NCI-H2227 treated with DMSO at 0.1 percent for 48 hours (cell line): ENCODE results near the gene PRSS1.
"Not testable (repeated sequence)": the region's sequence is repeated elsewhere in the genome, so short reads cannot be mapped to it uniquely, and the experiment has no call there.

Experiments used
- DNase-seq: peaks from one replicate; lab custom pipeline; 2025; lab: John Stamatoyannopoulos, UW

PRSS1 gene

DNA sequence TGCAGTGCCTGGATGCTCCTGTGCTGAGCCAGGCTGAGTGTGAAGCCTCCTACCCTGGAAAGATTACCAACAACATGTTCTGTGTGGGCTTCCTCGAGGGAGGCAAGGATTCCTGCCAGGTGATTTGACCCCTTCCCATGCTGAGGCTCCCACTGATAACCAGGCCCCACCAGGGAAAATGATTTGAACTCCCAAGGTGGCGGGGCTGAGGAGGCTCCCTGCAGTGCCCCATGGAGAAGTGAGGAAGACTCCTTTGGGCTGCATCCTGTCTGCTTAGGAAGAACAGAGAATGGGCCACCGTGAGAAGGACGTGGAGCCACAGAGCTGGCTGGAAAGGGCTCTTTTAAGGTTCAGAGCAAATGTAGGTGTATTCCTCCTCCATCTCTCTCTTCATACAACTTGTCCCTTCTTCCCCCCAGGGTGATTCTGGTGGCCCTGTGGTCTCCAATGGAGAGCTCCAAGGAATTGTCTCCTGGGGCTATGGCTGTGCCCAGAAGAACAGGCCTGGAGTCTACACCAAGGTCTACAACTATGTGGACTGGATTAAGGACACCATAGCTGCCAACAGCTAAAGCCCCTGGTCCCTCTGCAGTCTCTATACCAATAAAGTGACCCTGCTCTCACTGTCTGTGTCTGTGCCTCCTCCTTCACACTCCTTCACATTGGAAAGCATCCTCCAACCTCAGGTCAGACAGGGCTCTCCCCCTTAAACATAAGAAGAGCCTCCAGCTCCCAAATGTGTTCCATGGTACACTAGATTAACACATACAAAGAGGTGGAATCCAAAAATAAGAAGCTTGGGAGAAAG is 24.9 kb downstream of the PRSS1 start:
- no peak for DNase-seq

DNA sequence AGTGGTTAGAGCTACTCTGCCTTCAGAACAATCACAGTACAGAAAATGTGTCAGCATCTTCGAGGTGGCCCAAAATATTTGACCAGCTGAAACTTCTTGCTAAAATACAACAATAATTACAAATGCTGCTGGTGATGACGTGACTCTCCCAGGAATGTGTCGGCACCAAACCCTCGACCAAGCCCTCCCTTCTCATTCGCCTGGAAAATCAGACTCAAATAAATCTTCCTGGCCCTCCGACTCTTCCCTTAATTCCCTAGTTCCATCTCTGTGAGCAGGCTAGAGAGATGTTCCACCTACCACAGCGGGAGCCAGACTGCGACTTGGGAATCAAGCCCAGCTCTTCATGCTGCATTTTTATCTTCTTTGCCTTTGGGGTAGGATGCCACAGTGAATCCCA is 25.6 kb downstream of the PRSS1 start:
- DNase-seq: no peak

DNA sequence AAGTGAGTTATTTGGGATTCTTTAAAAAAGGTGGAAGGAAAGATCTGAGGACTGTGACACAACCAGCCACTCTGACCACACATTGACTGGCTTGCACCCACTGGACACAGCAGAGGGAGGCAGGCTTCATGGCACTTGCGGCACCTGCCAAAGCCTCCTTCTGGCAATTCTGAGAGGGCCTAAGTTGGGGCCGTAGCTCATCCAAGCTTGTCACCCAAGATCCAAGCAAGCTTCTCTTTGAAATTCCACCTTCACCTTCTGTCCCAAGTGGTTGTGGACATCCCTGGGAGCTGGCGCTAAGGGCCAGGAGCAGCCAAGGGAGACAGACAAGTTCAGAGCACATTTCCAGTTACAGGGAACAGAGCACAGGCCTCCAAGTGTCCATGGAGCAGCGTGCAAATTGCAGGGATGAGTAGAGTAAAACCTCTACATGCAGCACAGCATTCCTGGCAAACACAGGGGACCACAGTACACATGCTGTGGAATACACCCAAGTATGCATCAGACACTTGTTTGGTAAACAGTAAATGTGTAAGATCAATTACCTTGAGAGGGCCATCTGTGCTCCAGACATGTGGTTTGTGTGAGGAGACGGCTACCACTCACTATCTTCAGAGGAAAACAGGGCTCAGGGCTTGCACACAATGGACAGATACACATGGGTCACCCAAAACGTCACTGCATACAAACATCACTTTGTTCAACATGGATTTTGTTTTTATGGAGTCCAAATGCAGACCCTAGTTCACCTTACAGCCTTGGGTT is 26.3 kb downstream of the PRSS1 start:
- DNase-seq: not testable (repeated sequence)

DNA sequence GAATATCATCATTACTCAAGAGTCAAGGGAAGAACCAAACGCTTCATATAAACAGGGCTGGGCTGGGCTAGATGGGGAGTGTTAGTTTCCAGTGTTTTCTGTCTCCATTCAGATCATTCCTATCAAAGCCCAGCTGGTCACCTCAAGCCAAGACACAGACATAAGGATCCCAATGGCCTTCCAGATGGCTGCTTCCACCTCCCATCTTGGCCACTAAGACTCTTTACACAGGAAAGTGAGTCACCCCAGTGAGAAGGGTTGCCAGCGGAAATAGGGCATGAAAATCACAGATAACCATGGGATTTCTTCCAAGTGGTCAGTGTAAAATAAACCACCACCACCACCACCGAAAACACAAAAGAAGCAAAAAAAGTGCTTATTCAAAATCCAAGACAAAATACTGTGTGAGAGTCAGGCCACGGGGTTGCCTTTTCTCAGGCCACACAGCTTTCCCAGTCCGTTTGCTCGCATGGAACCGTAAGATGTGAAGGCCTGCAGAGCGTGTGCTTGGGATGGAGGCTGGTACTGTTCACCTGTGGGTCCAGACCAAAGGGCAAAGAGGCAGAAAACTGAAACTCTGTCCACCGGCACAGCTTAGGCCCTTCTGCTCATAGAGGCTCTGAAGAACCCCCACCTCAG is 27.1 kb downstream of the PRSS1 start:
- DNase-seq: no peak

DNA sequence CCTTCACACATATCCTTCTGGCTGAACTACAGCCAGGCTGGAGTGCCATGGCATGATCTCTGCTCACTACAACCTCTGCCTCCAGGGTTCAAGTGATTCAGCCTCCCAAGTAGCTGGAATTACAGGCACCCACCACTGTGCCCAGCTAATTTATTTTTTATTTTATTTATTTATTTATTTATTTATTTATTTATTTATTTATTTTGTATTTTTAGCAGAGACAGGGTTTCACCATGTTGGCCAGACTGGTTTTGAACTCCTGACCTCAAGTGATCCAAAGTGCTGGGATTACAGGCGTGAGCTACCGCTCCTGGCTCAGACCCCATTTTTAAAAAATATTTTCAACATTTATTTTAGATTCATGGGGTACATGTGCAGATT is 27.6 kb downstream of the PRSS1 start:
- not testable (repeated sequence) for DNase-seq

DNA sequence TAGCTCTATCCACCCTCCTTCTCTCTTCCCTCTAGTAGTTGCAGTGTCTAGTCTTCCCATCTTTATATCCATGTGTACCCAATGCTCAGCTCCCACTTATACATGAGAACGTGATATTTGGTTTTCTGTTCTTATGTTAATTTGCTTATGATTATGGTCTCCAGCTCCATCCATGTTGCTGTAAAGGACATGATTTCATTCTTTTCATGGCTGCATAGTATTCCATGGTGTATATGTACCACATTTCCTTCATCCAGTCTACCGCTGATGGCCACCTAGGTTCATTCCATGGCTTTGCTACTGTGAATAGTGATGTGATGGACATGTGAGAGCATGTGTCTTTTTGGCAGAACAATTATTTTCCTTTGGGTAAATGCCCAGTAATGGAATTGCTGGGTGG is 28.0 kb downstream of the PRSS1 start:
- DNase-seq: no peak

DNA sequence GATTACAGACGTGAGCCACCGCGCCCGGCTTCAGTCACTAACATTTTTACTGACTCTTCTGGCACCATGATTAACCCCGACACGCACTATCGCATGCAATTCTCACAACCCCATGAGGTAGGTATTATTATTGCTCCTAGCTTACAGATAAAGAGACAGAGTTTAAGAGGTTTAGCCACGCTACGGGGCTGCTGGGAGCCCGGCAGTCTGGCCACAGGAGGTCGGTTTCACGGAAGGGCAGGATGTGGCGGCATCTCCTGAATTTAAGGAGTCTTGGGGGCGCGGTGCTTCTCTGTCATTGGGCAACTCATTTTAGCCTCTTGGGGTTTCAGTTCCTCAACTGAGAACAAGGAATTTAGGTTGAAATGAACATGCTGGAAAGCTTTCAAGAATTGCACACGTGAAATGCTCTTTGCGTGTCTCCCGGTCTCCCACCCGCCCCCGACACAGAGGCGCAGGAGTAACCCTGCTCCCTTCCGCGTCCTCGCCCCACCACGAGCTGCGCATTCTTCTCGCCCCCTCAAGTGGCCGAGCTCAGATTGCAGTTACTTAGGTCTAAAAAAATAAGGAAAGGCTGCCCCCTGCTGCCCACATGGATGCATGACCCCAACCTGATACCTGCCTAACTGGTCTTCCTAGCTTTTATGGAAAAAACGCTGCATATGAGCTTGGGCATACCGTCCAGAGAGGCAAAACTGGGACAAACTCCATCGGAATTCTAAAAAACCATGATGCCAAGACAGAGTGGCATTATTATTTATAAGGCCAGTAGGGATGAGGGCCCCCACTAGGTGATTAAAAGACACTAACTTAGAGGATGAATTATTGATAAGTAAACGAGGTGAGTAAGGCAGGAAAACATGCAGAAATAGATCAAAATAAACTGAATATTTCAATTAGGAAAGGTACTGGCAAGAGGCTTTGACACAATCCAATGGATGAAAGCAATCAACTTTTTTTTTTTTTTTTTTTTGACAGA is 33.9 kb downstream of the PRSS1 start:
- peak; percentile 10 for DNase-seq

DNA sequence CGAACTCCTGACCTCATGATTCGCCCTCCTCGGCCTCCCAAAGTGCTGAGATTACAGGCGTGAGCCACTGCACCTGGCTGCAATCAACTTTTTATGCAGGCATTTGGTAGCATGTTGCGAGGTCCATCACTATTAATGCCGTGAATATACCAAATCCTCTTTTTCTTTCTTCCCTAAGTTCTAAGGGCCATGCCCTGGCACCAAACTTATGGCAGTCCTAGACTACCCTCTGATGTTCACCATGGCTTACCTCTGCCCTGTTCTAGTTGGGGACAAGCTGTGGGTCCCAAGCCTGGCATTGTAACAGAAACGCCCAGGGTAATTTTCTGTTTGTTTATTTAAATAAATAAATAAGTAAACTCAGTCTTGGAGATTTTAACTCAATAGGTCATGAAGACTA is 34.8 kb downstream of the PRSS1 start:
- no peak for DNase-seq

DNA sequence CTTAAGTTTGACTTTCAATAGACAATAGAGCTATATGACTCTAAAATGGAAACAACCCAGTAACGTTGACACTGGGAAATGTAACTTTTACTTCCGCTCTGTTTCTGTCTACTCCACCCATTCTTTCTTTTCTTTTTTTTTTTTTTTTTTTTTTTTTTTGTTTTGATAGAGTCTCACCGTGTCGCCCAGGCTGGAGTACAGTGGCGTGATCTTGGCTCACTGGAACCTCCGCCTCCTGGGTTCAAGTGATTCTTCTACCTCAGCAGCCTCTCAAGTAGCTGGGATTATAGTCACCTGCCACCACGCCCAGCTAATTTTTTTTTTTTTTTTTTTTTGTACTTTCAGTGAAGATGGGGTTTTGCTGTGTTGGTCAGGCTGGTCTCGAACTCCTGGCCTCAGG is 35.4 kb downstream of the PRSS1 start:
- DNase-seq: no peak

DNA sequence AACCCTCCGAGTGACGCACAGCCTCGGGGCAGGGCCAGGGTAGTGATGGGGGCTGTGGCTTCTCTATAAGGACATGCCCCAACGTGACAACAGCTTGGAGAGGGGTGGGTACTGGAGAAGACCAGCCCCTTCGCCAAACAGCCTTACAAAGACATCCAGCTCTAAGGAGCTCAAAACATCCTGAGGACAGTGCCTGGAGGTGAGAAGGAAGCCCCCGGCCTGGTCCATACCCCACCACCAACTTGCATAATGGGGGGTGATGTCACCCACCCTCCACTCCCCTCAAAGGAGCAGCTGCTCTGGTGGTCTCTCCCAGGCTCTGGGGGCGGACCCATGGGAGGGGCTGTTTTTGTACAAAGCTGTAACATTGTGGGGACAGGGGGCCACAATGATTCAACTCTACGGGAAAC is 36.6 kb downstream of the PRSS1 start:
- DNase-seq: no peak

DNA sequence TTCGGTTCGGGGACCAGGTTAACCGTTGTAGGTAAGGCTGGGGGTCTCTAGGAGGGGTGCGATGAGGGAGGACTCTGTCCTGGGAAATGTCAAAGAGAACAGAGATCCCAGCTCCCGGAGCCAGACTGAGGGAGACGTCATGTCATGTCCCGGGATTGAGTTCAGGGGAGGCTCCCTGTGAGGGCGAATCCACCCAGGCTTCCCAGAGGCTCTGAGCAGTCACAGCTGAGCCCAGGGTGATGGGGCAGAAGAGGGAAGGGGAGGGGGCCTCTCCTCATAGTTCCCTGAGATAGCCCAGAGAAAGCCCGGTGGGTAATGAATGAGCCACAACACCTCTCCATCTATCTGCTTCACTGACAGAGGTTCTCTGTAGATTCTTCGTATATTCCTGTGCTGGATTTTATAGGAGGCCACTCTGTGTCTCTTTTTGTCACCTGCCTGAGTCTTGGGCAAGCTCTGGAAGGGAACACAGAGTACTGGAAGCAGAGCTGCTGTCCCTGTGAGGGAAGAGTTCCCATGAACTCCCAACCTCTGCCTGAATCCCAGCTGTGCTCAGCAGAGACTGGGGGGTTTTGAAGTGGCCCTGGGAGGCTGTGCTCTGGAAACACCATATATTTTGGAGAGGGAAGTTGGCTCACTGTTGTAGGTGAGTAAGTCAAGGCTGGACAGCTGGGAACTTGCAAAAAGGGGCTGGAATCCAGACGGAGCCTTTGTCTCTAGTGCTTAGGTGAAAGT is 37.9 kb downstream of the PRSS1 start:
- DNase-seq: no peak

DNA sequence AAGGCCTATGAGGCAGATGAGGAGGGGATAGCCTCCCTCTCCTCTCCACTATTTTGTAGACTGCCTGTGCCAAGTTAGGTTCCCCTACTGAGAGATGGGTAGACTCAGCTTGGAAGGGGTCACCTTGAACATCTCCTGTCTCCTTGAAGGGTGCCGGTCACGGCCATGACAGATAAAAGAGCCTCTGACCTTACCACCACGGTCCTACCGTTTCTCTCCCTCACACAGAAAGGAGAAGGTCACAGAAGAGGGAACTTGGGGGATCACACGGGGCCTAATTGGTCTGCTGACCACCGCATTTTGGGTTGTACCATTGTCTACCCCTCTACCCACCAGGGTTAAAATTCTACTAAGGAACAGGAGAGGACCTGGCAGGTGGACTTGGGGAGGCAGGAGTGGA is 38.5 kb downstream of the PRSS1 start:
- no peak for DNase-seq

DNA sequence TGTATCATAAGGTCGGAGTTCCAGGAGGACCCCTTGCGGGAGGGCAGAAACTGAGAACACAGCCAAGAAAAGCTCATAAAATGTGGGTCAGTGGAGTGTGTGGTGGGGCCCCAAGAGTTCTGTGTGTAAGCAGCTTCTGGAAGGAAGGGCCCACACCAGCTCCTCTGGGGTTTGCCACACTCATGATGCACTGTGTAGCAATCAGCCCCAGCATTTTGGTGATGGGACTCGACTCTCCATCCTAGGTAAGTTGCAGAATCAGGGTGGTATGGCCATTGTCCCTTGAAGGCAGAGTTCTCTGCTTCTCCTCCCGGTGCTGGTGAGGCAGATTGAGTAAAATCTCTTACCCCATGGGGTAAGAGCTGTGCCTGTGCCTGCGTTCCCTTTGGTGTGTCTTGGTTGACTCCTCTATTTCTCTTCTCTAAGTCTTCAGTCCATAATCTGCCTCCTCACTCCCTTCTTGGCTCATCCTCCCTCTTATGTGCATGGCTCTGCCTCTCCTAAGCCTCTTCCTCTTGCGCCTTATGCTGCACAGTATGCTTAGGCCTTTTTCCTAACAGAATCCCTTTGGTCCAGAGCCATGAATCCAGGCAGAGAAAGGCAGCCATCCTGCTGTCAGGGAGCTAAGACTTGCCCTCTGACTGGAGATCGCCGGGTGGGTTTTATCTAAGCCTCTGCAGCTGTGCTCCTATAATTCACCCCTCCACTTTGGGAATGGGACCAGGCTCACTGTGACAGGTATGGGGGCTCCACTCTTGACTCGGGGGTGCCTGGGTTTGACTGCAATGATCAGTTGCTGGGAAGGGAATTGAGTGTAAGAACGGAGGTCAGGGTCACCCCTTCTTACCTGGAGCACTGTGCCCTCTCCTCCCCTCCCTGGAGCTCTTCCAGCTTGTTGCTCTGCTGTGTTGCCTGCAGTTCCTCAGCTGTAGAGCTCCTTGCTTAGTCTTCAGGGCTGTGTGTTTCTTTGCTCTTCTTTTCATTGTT is 39.3 kb downstream of the PRSS1 start:
- DNase-seq: no peak

DNA sequence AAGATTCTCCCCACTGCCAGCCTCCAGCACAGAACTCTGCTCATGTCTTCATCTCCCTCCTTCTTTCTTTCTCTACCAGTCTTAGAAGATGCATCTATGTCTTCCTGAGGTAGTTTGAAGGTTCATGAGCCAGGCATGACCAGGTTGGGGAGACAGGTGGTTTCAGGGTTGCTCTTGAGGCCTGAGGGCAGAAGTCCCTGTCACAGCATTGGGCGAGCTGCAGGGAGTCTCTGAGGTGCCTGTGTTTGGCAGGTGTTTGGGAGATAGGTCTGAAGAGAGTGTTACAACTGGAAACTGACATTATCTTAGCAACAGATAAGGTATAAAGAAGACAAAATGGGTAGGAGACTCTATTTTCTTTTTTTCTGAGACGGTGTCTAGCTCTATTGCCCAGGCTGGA is 40.2 kb downstream of the PRSS1 start:
- no peak for DNase-seq

DNA sequence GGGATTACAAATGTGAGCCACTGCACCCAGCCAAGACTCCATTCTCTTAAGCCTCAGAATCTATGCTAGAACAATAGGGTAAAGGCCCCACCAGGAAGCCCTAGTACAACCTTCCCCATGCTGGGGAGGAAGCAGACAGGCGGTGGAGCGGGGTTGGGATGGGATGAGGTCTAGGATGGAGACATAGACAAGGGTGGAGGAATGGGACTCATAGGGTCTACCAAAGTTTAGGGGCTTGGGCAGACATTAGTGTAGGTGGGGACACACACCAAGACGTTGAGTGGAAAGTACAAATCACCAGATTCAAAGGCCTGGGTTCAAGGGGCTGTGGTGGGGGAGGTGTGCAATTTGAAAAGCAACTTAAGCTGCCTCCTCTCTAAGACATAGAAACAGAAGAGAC is 40.8 kb downstream of the PRSS1 start:
- DNase-seq: no peak

DNA sequence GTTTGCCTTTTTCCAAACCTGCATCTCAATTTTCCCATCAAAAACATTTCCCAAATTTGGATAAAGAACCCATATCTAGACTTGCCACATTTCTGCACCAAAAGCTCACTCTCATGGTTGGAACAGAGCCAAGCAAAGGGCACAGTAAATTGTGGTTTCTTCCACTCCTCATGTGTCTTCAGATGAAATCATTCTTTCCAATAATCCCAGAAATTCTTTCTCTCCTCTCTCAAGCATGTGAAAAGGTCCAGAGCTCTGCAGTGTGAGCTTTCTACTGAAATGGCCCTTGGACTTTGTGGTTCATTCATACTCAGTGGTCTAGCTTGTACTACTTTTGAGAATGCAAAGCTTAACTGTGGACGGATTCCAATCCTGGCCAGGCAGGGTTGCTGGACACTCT is 41.3 kb downstream of the PRSS1 start:
- DNase-seq: no peak

DNA sequence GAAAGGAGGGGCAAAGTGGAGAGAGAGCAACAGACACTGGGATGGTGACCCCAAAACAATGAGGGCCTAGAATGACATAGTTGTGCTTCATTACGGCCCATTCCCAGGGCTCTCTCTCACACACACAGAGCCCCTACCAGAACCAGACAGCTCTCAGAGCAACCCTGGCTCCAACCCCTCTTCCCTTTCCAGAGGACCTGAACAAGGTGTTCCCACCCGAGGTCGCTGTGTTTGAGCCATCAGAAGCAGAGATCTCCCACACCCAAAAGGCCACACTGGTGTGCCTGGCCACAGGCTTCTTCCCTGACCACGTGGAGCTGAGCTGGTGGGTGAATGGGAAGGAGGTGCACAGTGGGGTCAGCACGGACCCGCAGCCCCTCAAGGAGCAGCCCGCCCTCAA is 42.2 kb downstream of the PRSS1 start:
- DNase-seq: no peak

DNA sequence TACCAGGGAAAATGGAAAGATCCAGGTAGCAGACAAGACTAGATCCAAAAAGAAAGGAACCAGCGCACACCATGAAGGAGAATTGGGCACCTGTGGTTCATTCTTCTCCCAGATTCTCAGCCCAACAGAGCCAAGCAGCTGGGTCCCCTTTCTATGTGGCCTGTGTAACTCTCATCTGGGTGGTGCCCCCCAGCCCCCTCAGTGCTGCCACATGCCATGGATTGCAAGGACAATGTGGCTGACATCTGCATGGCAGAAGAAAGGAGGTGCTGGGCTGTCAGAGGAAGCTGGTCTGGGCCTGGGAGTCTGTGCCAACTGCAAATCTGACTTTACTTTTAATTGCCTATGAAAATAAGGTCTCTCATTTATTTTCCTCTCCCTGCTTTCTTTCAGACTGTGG is 42.9 kb downstream of the PRSS1 start:
- DNase-seq: no peak

DNA sequence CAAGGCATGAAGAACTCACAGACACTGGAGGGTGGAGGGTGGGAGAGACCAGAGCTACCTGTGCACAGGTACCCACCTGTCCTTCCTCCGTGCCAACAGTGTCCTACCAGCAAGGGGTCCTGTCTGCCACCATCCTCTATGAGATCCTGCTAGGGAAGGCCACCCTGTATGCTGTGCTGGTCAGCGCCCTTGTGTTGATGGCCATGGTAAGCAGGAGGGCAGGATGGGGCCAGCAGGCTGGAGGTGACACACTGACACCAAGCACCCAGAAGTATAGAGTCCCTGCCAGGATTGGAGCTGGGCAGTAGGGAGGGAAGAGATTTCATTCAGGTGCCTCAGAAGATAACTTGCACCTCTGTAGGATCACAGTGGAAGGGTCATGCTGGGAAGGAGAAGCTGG is 43.3 kb downstream of the PRSS1 start:
- no peak for DNase-seq

DNA sequence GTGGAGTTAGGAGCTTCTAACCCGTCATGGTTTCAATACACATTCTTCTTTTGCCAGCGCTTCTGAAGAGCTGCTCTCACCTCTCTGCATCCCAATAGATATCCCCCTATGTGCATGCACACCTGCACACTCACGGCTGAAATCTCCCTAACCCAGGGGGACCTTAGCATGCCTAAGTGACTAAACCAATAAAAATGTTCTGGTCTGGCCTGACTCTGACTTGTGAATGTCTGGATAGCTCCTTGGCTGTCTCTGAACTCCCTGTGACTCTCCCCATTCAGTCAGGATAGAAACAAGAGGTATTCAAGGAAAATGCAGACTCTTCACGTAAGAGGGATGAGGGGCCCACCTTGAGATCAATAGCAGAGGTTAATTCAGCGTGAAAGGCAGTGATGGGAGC is 43.9 kb downstream of the PRSS1 start:
- DNase-seq: no peak
